RWPE2 (cell line): ENCODE results near the gene ENOX1.
A peak's percentile ranks its signal among the peaks of the same experiment; 100 is the strongest.

ENCODE experiments used
- ATAC-seq: fragments of 200-7000 bp; cut with Tn5 transposase; 3 replicates; pipeline ENCODE4 v1.9.1; 2021; ENCODE audit warnings: low read depth
- DNase-seq: peaks from one replicate; pipeline ENCODE4 v3.0.0-alpha.2; 2020; ENCODE audit warnings: low spot score
- H3K27ac ChIP-seq: fragments of 450-650 bp; 2 replicates; pipeline ENCODE4 v1.5.1; 2017; ENCODE audit warnings: mild to moderate bottlenecking; ENCODE audit not compliant: poor library complexity, severe bottlenecking
- H3K27me3 ChIP-seq: fragments of 250-450 bp; sonication (Bioruptor Pico); 2 replicates; pipeline ENCODE4 v1.5.1; 2021; ENCODE audit warnings: mild to moderate bottlenecking, moderate library complexity; ENCODE audit not compliant: insufficient read depth, poor library complexity, severe bottlenecking
- H3K36me3 ChIP-seq: fragments of 250-450 bp; sonication (Bioruptor Pico); 2 replicates; pipeline ENCODE4 v1.5.1; 2020; ENCODE audit warnings: low read depth, mild to moderate bottlenecking, moderate library complexity
- H3K4me1 ChIP-seq: fragments of 250-450 bp; sonication (Bioruptor Pico); 2 replicates; pipeline ENCODE4 v1.5.1; 2021; ENCODE audit warnings: mild to moderate bottlenecking, moderate library complexity; ENCODE audit not compliant: insufficient read depth, poor library complexity, severe bottlenecking
- H3K4me3 ChIP-seq: fragments of 250-450 bp; sonication (Bioruptor Pico); 2 replicates; pipeline ENCODE4 v1.5.1; 2021; ENCODE audit warnings: mild to moderate bottlenecking, moderate library complexity; ENCODE audit not compliant: severe bottlenecking
- H3K9me3 ChIP-seq: fragments of 250-450 bp; sonication (Bioruptor Pico); 2 replicates; pipeline ENCODE4 v1.5.1; 2021; ENCODE audit warnings: mild to moderate bottlenecking, moderate library complexity; ENCODE audit not compliant: severe bottlenecking
- CTCF ChIP-seq: fragments of 450-650 bp; IDR thresholded peaks from one replicate; pipeline ENCODE4 v1.5.1; 2017; ENCODE audit warnings: mild to moderate bottlenecking, moderate library complexity; ENCODE audit not compliant: poor library complexity, severe bottlenecking

The ENOX1 gene

GRCh38 chr13:43347877-43348276 lies 438.9 kb downstream of the ENOX1 start:
- DNase-seq (no peak), ATAC-seq (no peak)
- H3K4me1 ChIP-seq: peaks cover 9% of the 10 kb centered on the region
- peak overlapping the region; percentile 11 for H3K27ac ChIP-seq
- H3K27me3 ChIP-seq: no peaks in the 10 kb centered on the region
- no peak overlapping the region for H3K4me3 ChIP-seq
- no peaks in the 10 kb centered on the region for H3K9me3 ChIP-seq
- TF ChIP-seq CTCF: no peak
- H3K36me3 ChIP-seq: no peaks in the 10 kb centered on the region

GRCh38 chr13:43346427-43346826 lies 440.3 kb downstream of the ENOX1 start:
- Histone ChIP-seq H3K27ac (no peak overlapping the region), H3K4me1 (peaks cover 9% of the 10 kb centered on the region), H3K36me3 (no peaks in the 10 kb centered on the region), H3K9me3 (no peaks in the 10 kb centered on the region), H3K4me3 (no peak overlapping the region), H3K27me3 (no peaks in the 10 kb centered on the region)
- DNase-seq (no peak), ATAC-seq (no peak)
- TF ChIP-seq CTCF: no peak

GRCh38 chr13:43343645-43344044 lies 443.1 kb downstream of the ENOX1 start:
- H3K9me3 ChIP-seq: no peaks in the 10 kb centered on the region
- no peak overlapping the region for H3K4me3 ChIP-seq
- H3K27me3 ChIP-seq: no peaks in the 10 kb centered on the region
- peaks cover 8% of the 10 kb centered on the region for H3K4me1 ChIP-seq
- no peak for ATAC-seq
- H3K36me3 ChIP-seq: no peaks in the 10 kb centered on the region
- H3K27ac ChIP-seq: no peak overlapping the region
- DNase-seq: no peak
- TF ChIP-seq CTCF: no peak

- Histone ChIP-seq H3K27ac (no peak overlapping the region), H3K9me3 (no peaks in the 10 kb centered on the region), H3K27me3 (no peaks in the 10 kb centered on the region), H3K4me1 (no peaks in the 10 kb centered on the region), H3K36me3 (no peaks in the 10 kb centered on the region), H3K4me3 (no peak overlapping the region)
- TF ChIP-seq CTCF: no peak
- DNase-seq (no peak), ATAC-seq (no peak)
Observed at GRCh38 chr13:43339805-43340550, 446.8 kb downstream of the ENOX1 start.

- Histone ChIP-seq H3K4me3 (no peak overlapping the region), H3K27ac (no peak overlapping the region), H3K4me1 (no peaks in the 10 kb centered on the region), H3K27me3 (no peaks in the 10 kb centered on the region), H3K9me3 (no peaks in the 10 kb centered on the region), H3K36me3 (no peaks in the 10 kb centered on the region)
- ATAC-seq: no peak
- no peak for DNase-seq
- TF ChIP-seq CTCF: no peak
Observed at GRCh38 chr13:43339145-43339804, 447.5 kb downstream of the ENOX1 start.
